ENCODE measurements around the gene CGA. TPM values are rescaled to one million over a fixed set of nuclear protein-coding genes. Genes with fewer than 3 reads are reported as not detected.

Gene CGA
- total and polyA plus RNA-seq, 2 experiments from 2014 or later: 5.4 to 43.8 TPM

- no peak overlapping the region for H3K4me3 ChIP-seq
- peak; percentile 28 for DNase-seq (ENCODE audit: low spot score)
- peaks cover 5% of the 10 kb centered on the region for H3K4me1 ChIP-seq (ENCODE audit: insufficient read depth)
- TF ChIP-seq CTCF (IDR thresholded peaks at IDR 0.05; ENCODE audit: poor library complexity) (no peak), EZH2phosphoT487 (IDR thresholded peaks at IDR 0.05; ENCODE audit: low read depth, severe bottlenecking, unreplicated experiment) (no peak), EZH2 (IDR thresholded peaks at IDR 0.05; ENCODE audit: borderline replicate concordance) (no peak)
- peaks cover 1% of the 10 kb centered on the region for H3K27me3 ChIP-seq
- 15% methylated on average over 1 of the region's 1 CpG for WGBS (ENCODE audit: low lambda C conversion rate, missing lambda C conversion rate)
- H3K27ac ChIP-seq: no peak overlapping the region
- H3K4me2 ChIP-seq: no peak overlapping the region
- H3K9me2 ChIP-seq (replicated peaks; ENCODE audit: insufficient read depth): no peaks in the 10 kb centered on the region
- H2AFZ ChIP-seq: no peak overlapping the region
- H4K20me1 ChIP-seq (ENCODE audit: insufficient read depth, poor library complexity, severe bottlenecking): no peaks in the 10 kb centered on the region
- no peaks in the 10 kb centered on the region for H3K79me2 ChIP-seq
- H3K36me3 ChIP-seq (replicated peaks; ENCODE audit: insufficient read depth, low read depth): no peaks in the 10 kb centered on the region
- no peaks in the 10 kb centered on the region for H3K9me3 ChIP-seq (ENCODE audit: low read depth)
Observed at GRCh38 chr6:87102151-87102621, 7.3 kb upstream of the CGA start.

- H3K79me2 ChIP-seq: no peaks in the 10 kb centered on the region
- no peak overlapping the region for H3K4me2 ChIP-seq
- H4K20me1 ChIP-seq (ENCODE audit: insufficient read depth, poor library complexity, severe bottlenecking): no peaks in the 10 kb centered on the region
- TF ChIP-seq EZH2phosphoT487 (IDR thresholded peaks at IDR 0.05; ENCODE audit: low read depth, severe bottlenecking, unreplicated experiment) (no peak), CTCF (IDR thresholded peaks at IDR 0.05; ENCODE audit: poor library complexity) (no peak), EZH2 (IDR thresholded peaks at IDR 0.05; ENCODE audit: borderline replicate concordance) (no peak)
- H3K9me2 ChIP-seq (replicated peaks; ENCODE audit: insufficient read depth): no peaks in the 10 kb centered on the region
- no peak overlapping the region for H3K27ac ChIP-seq
- no peak overlapping the region for H2AFZ ChIP-seq
- no peaks in the 10 kb centered on the region for H3K36me3 ChIP-seq (replicated peaks; ENCODE audit: insufficient read depth, low read depth)
- WGBS (ENCODE audit: low lambda C conversion rate, missing lambda C conversion rate): 78% methylated on average over 2 of the region's 2 CpGs
- no peak for DNase-seq (ENCODE audit: low spot score)
- H3K4me3 ChIP-seq: no peak overlapping the region
- H3K4me1 ChIP-seq (ENCODE audit: insufficient read depth): peaks cover 5% of the 10 kb centered on the region
- H3K9me3 ChIP-seq (ENCODE audit: low read depth): no peaks in the 10 kb centered on the region
- H3K27me3 ChIP-seq: peaks cover 2% of the 10 kb centered on the region
Observed at GRCh38 chr6:87101067-87101466, 6.2 kb upstream of the CGA start.

GRCh38 chr6:87100216-87100615 lies 5.3 kb upstream of the CGA start:
- no peaks in the 10 kb centered on the region for H4K20me1 ChIP-seq (ENCODE audit: insufficient read depth, poor library complexity, severe bottlenecking)
- H3K36me3 ChIP-seq (replicated peaks; ENCODE audit: insufficient read depth, low read depth): no peaks in the 10 kb centered on the region
- H3K9me3 ChIP-seq (ENCODE audit: low read depth): no peaks in the 10 kb centered on the region
- H3K27me3 ChIP-seq: peaks cover 2% of the 10 kb centered on the region
- TF ChIP-seq EZH2 (IDR thresholded peaks at IDR 0.05; ENCODE audit: borderline replicate concordance) (no peak), EZH2phosphoT487 (IDR thresholded peaks at IDR 0.05; ENCODE audit: low read depth, severe bottlenecking, unreplicated experiment) (no peak), CTCF (IDR thresholded peaks at IDR 0.05; ENCODE audit: poor library complexity) (no peak)
- WGBS (ENCODE audit: low lambda C conversion rate, missing lambda C conversion rate): 68% methylated on average over 3 of the region's 3 CpGs
- H3K9me2 ChIP-seq (replicated peaks; ENCODE audit: insufficient read depth): no peaks in the 10 kb centered on the region
- H3K4me2 ChIP-seq: no peak overlapping the region
- DNase-seq (ENCODE audit: low spot score): no peak
- no peak overlapping the region for H2AFZ ChIP-seq
- no peak overlapping the region for H3K4me3 ChIP-seq
- peaks cover 5% of the 10 kb centered on the region for H3K4me1 ChIP-seq (ENCODE audit: insufficient read depth)
- no peak overlapping the region for H3K27ac ChIP-seq
- H3K79me2 ChIP-seq: no peaks in the 10 kb centered on the region

GRCh38 chr6:87099472-87099871 lies 4.6 kb upstream of the CGA start:
- peaks cover 5% of the 10 kb centered on the region for H3K4me1 ChIP-seq (ENCODE audit: insufficient read depth)
- DNase-seq (ENCODE audit: low spot score): no peak
- TF ChIP-seq CTCF (IDR thresholded peaks at IDR 0.05; ENCODE audit: poor library complexity): no peak
- no peak for TF ChIP-seq EZH2phosphoT487 (IDR thresholded peaks at IDR 0.05; ENCODE audit: low read depth, severe bottlenecking, unreplicated experiment)
- TF ChIP-seq EZH2 (IDR thresholded peaks at IDR 0.05; ENCODE audit: borderline replicate concordance): no peak
- H3K27me3 ChIP-seq: peaks cover 6% of the 10 kb centered on the region
- no peak overlapping the region for H3K27ac ChIP-seq
- H3K36me3 ChIP-seq (replicated peaks; ENCODE audit: insufficient read depth, low read depth): no peaks in the 10 kb centered on the region
- no peaks in the 10 kb centered on the region for H3K9me3 ChIP-seq (ENCODE audit: low read depth)
- no peak overlapping the region for H3K4me3 ChIP-seq
- no peaks in the 10 kb centered on the region for H3K9me2 ChIP-seq (replicated peaks; ENCODE audit: insufficient read depth)
- no peaks in the 10 kb centered on the region for H3K79me2 ChIP-seq
- H2AFZ ChIP-seq: no peak overlapping the region
- H3K4me2 ChIP-seq: no peak overlapping the region
- no peaks in the 10 kb centered on the region for H4K20me1 ChIP-seq (ENCODE audit: insufficient read depth, poor library complexity, severe bottlenecking)
